ENCODE measurements around the gene GAD1.

- no peak for TF ChIP-seq CTCF (conservative IDR thresholded peaks at IDR 0.05 in 1 of 2, IDR thresholded peaks at IDR 0.05 in 1 of 2; ENCODE audit: extremely low read depth in 1 of 2, insufficient read depth in 1 of 2, low read depth in 1 of 2, low read length in 2 of 2)
- peak; percentile 25 for TF ChIP-seq EZH2 (IDR thresholded peaks at IDR 0.05; ENCODE audit: borderline replicate concordance, low read length)
Observed at GRCh38 chr2:170821531-170822289, 5.0 kb downstream of the GAD1 start.

Data from mammary epithelial cell (primary cell).